GM19035 (cell line): ENCODE measurements around the gene S1PR3.

Source experiments
- ATAC-seq: cut with Tn5 transposase; IDR thresholded peaks from one replicate; pipeline ENCODE4 v1.9.1; 2021; ENCODE audit not compliant: unreplicated experiment

The S1PR3 gene

DNA sequence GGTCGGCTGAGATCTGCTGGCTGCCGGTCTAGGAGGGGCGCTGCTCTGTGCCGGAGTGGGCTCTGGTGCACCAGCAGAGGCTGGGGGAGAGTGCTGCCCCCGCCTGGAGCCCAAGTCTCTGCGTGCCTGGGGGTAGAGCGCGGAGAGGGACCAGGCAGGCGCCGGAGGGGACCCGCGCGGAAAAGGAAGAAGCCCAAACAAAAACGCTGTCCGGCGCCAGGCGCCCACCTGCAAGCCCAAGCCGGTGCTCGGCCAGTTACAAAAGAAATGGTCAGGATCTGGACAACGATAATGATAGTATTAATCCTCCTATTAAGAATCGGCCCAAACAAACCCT lies 571 bp upstream of the S1PR3 start:
- no peak for ATAC-seq

DNA sequence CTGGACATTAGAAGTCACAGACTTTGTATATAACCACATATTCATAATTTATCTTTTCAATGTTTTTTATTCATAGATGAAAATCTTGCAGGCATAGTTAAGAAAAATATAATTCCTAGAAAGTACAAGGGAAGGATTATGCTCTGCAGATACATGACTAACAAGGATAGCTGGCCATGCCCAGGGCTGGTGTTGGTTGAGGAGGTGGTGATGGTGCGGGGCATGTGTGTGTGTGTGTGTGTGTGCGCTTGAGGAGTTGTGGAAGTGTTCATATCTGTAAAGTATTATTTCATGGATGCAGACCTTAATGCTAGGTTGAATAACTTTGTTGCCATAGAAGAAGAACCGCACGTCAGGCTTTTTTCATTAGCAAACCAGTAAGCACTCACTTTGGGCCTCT lies 1.3 kb downstream of the S1PR3 start:
- ATAC-seq: no peak

DNA sequence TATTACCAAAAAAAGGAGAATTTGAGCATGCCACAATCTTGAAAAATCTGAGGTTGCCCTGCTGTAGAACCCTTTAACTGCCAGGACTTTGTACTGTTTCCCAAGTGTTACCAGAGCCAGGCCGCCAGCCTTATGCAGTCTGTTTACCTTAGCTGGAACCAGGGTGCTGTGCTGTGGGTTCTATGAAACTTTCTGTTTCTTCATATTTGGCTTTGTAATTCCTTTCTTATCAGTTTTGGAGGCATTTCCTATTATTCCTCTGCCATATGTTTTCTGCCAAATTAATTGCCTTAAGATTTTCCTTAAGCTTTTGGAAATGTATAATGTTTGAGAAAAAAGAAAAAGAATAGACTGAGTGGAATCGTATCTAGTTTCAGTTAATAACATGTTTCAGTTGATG lies 2.1 kb downstream of the S1PR3 start:
- ATAC-seq: no peak

DNA sequence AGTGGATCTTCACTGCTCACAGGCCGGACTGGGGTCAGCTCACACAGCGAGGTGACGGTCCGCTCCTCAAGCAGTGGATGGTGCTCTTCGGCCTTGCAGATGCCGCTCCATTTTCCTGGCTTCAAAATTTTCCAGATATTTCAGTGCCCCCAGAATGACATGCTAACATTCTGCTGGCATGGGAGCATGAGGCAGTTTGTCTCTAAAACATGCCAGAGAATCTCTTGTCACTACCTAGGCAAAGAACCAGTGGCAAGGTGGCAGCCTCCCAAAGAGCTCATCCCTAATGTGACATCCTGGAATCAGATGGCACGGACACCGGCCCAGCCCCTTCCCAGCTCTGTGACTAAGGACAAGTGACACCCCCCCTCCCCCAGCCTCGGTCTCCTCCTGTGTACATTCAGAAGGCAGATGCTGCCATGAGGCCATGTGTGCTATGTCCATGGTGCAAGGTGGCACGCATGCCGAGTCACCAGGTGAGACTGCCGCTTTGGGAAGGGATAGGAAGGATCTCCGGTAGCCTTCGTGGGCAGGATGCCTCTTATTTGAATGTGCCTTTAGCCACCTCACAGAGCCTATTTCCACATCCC lies 2.7 kb downstream of the S1PR3 start:
- ATAC-seq: no peak

DNA sequence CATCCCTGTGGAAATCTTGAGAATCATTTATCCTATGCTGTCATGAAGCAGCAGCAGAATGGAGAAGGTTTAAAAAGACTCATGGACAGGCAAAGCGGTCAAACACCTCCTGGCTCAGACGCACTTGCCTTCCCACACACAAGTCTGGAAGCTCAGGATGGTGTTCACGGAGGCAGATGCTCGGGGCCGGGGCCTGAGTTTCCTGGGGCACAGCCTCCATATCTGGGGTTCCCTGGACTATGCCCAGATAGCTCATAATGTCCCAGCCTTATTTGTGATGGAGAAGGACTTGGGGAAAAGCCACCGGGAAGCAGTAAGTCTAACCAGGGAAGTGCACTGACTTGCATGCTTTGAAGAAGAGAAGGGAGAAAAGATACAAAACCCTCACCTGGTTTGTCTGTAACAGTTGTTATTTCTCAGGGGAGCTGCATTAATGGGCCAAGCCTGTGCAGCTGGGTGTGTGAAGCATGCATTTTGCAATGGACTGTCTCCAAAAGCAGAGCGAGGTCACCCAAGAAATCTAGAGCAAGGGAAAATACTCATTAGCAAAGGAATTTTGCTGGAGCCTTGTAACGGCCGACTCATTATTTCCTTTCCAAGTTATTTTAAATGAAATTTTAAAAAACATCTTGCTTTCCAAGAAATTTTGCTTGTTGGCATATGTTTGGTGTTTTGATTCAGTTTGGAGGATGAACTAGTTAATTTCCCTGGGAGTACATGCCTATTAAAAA lies 3.4 kb downstream of the S1PR3 start:
- ATAC-seq: no peak

DNA sequence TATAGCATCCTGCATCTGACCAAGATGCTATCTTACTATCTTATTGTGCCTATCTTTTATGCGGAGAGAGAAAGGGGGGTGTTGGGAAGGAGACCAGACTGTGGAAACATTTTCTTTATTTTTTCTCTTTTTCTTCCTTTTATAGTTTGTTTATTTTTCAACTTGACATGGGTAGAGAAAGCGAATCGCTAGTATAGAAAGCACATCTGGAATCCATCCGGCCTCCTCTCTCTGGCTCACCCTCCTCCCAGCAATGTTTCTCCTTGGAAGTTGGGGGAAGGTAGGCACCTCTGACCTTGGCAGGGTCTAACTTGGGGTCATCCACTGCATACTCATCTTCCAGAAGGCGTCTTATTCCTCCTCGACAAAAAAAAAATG lies 3.9 kb downstream of the S1PR3 start:
- ATAC-seq: no peak

DNA sequence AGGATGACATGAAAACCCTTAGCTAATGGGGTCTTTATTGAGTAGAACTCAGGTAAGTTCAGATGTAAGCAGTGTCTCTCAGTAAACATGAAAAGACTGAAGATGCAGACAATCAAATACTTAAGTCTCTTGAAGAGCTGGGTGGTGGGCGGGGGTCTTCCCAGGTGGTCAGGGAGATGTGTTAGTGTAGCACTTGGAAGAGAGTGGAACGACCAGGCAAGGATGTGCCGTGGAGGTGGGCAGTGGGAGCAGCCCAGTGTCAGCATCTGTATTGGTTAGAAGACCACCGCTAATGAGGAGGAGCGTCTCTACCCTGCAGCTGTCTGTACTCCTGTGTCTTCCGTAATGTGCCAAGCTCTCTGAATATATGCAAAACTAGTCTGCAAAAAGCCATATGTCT lies 4.4 kb downstream of the S1PR3 start:
- ATAC-seq: no peak

DNA sequence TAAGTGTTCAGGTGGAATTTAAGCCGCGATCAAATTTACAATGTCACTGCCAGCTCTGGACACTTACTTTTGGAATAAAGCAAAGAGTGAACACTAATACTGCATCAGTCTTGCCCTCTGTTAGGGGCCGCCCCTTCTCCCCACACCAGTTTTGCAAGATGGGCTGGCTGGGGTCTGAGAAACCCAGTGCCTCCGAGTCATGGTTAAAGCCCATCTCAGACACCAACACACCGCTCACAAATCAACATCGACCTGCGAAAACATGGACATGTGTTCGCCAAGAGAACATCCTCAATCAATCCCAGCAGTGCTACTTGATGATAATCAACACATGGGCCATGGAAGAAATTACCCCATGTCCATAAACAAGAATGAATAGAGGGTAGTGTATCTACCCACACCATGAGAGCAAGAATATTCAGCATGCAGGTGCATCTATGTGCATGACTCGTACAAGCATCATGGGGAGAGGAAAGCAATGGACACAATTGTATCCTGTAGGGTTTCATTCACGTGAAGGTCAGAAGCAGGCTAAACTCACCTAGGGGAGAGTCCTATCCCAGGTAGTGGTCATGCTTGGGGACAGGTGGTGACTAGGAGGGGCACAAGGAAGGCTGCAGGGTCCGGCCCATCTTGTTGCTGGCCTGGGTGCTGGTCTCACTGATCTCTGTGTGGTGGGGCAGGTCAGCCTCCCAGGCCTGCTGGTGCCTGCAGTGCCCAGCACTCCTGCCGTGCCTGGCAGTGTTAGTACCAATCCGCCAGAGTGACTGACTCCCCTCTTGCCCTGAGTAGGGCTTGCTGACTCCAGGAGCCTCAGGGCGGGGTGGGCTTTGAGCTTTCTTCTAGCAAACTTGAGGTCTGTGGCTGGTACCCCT lies 5.0 kb downstream of the S1PR3 start:
- no peak for ATAC-seq

DNA sequence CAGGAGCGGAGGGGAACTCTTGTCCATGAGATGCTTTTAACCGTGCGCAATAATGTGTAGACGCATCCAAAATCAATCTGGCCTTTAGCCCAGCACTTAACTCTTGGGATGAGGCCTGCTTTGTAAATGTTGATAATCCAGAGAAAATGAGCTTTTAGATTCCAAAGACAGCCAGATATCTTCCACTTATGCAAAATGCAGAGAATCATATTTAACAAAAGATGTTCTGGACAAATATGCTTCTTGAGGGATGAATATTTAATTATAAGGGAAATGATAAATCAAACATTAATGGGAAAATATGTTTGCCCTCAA lies 5.6 kb downstream of the S1PR3 start:
- ATAC-seq: no peak

DNA sequence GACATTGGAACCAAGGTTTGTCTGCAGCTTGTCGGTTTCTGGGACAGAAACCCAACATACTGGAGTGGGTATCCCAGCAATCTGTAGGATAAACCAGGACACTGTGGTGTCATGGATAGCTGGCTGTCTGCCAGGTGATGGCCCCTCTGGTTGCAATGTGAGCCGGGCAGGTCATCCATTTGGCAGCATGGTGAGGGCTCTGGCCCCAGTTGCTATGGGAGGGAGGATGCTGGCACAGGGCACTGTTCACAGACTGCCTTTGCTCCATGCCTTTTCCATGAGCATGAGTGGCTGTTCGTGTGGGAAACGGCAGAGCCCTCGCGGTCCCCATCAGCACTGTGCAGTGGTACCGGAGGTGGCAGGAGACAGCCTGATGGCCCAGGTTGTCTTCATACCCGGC lies 6.4 kb downstream of the S1PR3 start:
- no peak for ATAC-seq

DNA sequence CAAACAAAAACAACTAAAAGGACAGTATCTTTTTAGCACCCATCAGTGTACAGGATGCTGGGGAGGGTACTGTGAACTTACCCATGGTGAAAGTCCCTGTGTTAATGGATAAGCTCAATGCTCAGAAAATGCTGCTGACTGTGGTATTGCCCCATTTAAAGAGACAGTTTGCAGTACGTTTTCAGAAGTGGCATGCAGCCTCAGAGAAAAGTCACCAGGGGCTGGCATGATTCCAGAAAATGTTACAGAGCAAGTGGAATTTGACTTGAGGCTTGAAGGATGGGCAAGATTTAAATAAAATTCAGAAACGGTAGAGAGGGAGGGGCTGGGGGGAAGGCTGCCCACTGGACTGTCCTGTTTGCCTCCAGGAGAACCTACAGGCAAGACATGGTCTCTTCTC lies 7.2 kb downstream of the S1PR3 start:
- ATAC-seq: no peak

DNA sequence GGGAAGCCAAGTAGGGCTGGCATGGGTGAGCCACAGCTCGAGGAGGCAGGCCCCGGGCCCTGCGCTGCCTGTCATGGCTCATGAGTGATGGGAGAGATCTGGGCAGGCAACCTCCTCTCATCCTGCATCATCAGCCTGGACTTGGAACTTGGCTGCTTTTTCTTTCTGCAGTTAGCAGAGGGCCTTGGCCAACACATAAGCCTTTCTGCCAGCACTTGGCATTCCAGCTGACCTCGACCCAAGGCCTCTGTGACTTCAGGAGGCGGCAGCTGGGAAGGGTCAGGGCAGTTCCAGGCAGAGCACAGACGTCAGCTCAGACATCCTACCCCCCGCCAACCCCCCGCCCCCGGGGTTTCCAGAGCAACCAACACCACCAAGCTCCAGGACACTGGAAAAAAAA lies 7.6 kb downstream of the S1PR3 start:
- ATAC-seq: no peak

DNA sequence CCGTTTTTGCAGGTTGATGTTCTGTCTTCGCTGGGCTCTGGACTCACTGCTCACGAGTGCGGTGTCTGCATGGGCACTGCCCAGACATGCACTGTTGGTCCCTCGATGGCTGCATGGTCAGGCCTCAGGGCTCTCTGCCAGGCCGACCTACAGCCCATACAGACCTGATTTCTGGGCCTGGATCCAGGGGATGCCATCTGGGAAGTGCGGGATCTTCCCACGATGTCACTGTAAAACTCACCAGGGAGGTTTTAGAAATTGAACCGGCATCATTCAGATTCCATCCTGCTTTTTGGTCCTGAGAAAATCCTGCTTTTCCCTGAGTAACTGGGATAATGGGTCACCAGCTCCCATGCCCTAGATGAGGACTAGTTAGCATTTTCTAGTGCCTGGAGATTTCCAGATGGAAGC lies 9.1 kb downstream of the S1PR3 start:
- no peak for ATAC-seq

DNA sequence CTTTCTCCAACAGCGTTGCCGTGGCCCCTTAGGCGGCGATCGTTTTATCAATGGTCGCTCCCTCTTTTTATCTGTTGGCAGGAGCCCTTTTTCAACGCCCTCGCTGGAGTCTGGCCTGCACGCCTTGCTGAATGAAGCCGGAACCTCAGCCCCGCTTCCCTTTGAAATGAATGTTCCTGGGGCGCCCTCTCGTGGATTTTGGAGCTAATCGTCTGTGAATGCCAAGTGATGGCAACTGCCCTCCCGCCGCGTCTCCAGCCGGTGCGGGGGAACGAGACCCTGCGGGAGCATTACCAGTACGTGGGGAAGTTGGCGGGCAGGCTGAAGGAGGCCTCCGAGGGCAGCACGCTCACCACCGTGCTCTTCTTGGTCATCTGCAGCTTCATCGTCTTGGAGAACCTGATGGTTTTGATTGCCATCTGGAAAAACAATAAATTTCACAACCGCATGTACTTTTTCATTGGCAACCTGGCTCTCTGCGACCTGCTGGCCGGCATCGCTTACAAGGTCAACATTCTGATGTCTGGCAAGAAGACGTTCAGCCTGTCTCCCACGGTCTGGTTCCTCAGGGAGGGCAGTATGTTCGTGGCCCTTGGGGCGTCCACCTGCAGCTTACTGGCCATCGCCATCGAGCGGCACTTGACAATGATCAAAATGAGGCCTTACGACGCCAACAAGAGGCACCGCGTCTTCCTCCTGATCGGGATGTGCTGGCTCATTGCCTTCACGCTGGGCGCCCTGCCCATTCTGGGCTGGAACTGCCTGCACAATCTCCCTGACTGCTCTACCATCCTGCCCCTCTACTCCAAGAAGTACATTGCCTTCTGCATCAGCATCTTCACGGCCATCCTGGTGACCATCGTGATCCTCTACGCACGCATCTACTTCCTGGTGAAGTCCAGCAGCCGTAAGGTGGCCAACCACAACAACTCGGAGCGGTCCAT lies 10.0 kb downstream of the S1PR3 start:
- no peak for ATAC-seq

DNA sequence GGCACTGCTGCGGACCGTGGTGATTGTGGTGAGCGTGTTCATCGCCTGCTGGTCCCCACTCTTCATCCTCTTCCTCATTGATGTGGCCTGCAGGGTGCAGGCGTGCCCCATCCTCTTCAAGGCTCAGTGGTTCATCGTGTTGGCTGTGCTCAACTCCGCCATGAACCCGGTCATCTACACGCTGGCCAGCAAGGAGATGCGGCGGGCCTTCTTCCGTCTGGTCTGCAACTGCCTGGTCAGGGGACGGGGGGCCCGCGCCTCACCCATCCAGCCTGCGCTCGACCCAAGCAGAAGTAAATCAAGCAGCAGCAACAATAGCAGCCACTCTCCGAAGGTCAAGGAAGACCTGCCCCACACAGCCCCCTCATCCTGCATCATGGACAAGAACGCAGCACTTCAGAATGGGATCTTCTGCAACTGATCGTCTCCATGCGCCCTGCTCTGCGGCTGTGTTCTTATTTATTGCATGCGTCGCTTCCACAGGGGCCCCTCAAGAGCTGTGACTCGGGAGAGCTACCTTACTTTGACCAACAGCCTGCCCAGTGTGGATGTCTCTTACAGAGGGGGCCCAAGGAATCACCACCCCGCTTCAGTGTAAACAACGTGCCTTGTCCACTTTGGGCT lies 10.8 kb downstream of the S1PR3 start:
- ATAC-seq: no peak

DNA sequence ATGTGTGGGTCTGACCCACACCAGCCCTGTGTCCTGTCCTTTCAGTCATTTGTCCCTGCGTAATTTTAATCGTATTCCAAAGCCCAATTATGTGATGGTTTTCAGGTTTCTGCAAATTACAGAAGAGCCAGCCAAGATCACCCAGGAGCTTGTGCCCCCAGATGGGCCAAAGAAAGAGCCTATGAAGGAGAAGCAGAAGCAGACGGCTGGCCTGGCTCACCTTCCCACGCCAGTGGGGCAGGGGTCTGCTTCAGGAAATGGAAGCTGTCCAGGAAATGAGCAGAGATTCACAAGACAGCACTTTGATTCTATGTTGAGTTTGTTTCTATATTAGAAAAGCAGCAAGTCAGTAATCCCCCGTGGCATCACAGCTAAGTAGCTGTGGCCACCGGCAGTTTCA lies 11.7 kb downstream of the S1PR3 start:
- ATAC-seq: no peak

DNA sequence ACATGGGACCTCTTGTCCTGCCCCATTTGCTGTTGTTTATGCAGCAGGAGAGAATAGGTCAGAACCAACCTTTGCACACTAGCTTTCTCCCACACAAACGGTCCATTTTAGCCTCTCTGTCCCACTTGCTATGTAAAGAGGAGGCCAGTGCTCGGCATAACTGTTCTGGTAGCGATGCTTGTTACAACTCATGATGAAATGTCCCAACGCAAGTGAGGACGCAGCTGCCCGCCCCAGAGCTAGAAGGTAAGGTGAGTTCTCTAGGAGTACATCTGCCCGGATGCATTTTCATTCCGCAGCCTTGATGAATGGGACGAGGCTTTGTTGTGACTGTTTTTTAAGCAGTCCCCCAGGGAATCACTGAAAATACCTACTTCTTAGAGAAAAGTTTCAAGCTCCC lies 14.1 kb downstream of the S1PR3 start:
- ATAC-seq: no peak

DNA sequence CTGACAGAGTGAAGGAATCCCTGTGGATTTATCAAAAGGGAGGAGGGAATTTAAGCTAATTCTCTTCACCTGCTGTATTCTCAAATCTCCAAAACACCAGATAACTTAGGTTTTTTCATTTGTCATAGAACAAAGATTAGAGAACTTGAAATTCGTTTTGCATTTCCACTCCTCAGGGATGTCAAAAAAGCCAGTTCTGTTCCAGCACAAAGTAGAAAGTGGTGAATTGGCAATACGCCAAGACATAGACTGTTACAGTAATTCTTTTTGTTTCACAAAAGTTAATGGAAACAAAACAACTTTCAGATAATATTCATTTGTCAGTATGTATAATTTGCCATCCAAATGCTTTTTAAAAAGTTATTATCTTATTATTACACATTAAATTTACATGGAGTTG lies 15.0 kb downstream of the S1PR3 start:
- ATAC-seq: no peak

DNA sequence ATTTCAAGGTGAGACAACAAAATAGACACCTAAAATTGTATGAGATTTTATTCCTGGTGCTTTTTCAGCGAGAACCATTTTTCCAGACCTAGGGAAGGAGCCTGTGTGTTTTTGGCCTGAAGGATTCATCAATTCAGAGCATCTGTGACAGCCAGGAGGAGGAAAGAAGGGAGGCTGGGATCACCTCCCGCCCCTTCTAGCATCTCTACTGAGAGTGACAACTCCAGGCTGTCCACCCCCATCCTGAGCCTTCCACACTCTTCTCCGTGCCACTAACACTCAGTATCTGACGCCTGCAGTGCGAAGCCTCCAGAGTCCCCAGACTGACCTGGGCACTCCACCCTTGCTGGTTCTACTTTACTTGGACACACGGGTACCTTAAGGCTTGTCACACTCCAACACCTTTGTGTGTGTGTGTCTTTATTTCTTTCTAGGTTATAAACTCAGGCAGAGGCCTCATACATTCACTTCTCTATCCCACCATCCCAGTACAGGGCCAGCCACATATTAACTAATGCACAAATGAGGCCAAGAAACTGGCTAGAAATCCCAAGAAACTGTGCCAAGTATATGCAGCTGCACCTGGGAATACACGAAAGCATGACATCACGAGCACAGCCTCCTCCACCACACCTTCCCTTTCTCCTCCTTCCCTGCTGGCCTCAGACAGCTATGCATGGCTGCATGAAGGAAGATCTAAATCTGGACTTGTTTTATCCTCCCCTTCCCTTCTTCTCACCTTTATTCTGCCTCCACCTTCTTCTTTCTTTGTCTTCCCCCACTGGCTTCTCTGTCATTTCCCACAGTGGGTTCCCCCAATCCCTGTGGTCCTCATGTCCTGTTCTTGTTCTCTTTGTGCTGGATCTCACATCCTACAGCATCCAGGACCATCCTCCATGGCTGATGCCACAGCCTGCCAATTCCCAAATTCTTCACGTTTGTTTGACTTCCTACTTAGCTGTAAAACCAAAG lies 16.0 kb downstream of the S1PR3 start:
- no peak for ATAC-seq
